Stimulated activated CD4-positive, alpha-beta T cell treated with anti-CD3 and anti-CD28 coated beads, Interleukin-12 subunit alpha, Interleukin-12 subunit beta, amount 100 ng/mL, for 48 hours (primary cell): ENCODE measurements around the gene ZC3H18.

Experiments
- DNase-seq, 3 donors: peaks; one replicate each; pipeline ENCODE4 v3.0.0-alpha.2; 2020; ENCODE audit warnings: low read depth in 2 of 3, low spot score in 1 of 3

The ZC3H18 gene

GRCh38 chr16:88671806-88672205, 101.6 kb downstream of the ZC3H18 start:
- DNase-seq, result no peak

- no peak for DNase-seq
These were observed 102.6 kb downstream of the ZC3H18 start for GRCh38 chr16:88672776-88673175.

- DNase-seq, result no peak
These were observed 103.6 kb downstream of the ZC3H18 start for GRCh38 chr16:88673716-88674379.

- no peak for DNase-seq
These were observed 106.5 kb downstream of the ZC3H18 start for GRCh38 chr16:88676502-88677242.

- DNase-seq, result no peak
These were observed 107.5 kb downstream of the ZC3H18 start for GRCh38 chr16:88677721-88678120.

GRCh38 chr16:88678224-88678979, 108.2 kb downstream of the ZC3H18 start:
- DNase-seq, result no peak

- DNase-seq, result no peak
These were observed 110.4 kb downstream of the ZC3H18 start for GRCh38 chr16:88680554-88681083.

- DNase-seq, result no peak
These were observed 111.0 kb downstream of the ZC3H18 start for GRCh38 chr16:88681084-88681680.
